Measurements from ENCODE around the gene ADD2.
"Not testable (repeated sequence)": the region's sequence is repeated elsewhere in the genome, so short reads cannot be mapped to it uniquely, and the experiment has no call there.

Gene ADD2

DNA sequence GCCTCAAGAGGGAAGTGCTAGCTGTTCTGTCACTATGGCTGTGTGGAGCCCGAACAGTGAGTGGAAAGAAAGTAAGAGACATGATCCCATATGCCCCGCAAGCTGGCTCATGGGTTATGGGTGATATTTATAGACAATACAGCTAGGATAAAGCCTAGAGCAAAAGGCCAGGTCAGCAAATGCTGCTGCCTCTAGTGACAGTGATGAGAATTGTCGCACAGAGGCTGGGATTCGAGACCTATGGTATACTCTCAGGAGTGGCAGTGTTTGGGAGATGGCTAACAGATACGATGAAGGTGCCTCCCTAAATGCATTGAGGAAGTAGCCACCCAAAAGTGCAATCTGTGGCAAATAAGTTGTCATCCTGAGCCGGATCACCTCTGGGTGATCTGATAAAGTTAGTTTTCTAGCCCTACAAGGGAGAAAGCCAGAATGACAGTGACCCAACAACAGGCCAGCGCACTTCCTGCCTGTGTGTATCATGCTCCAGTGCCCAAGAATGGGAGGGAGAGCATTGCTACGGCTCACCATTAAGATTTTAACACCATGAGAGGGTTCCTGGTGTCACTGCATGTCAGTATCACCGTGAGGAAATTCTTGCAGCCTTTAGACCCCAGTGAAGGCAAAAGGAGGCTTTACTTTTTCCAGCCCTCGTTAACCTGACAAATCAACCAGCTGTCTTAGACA lies 122.1 kb downstream of the ADD2 start:
- DNase-seq (ENCODE audit: low read depth in 2 of 2, low spot score in 1 of 2): no peak

GRCh38 chr2:70643715-70644114 lies 124.3 kb downstream of the ADD2 start:
- no peak for DNase-seq (ENCODE audit: low read depth in 2 of 2, low spot score in 1 of 2)

GRCh38 chr2:70641263-70641784 lies 126.7 kb downstream of the ADD2 start:
- no peak for DNase-seq (ENCODE audit: low read depth in 2 of 2, low spot score in 1 of 2)

DNA sequence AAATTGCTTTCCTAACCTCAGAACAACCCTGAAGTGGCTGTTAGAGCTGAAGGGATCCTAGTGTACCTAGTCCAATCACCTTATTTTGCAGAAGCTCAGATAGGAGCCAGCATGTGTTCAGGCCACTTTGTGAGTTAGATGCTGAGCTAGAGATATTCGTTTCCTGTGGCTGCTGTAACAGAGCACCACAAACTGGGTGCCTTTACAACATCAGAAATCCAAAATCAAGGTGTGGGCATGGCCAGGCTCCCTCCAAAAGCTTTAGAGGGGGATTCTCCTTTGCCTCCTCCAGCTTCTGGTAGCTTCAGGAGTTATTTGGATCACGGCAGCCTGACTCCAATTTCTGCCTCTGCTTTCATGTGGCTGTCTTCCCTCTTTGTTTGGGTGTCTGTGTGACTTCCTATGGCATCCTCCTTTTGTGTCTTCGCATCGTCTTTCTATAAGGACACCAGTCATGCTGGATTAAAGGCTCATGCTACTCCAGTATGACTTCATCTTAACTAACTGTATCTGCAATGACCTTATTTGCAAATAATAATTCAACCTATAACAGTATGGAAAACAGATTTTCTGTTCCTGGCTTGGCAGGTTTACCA lies 128.1 kb downstream of the ADD2 start:
- DNase-seq (ENCODE audit: low read depth in 2 of 2, low spot score in 1 of 2): no peak

DNA sequence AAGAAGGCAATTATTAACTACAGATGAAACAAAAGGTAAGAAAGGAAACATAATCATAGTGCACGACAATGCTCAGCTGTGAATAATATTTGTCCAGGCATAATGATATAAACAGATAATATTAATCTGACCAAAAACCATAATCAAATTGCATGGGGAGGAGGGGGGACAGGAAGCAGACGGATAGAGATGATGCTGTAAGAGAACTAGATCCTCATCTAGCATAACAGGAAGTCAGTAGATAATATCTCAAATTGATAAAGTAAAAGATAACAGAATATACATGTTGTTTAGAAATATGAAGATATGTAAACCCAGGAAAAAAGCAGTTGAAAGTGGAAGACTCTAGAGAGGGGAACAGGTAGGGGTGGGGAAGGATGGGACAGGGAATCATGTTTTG lies 129.4 kb downstream of the ADD2 start:
- DNase-seq (ENCODE audit: low read depth in 2 of 2, low spot score in 1 of 2): no peak

GRCh38 chr2:70633508-70633907 lies 134.5 kb downstream of the ADD2 start:
- DNase-seq (ENCODE audit: low read depth in 2 of 2, low spot score in 1 of 2): no peak

DNA sequence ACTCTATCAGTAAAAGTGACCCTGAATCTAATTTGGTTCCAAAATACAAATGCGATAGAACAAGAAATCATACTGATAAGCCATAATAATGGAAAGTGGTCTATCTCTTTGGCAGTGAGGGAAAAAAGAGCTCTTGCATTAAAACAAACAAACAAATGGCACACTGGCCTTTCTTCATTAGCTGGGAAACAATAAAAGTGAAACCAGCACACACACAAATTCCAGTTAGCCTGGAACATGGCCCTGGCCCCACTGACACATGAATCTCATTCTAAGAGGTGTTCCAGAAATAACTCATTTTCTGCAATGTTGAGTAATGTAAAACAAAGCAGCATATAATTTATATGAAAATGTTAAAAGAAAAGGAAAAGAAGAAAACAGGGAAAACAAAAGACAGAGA lies 135.0 kb downstream of the ADD2 start:
- DNase-seq (ENCODE audit: low read depth in 2 of 2, low spot score in 1 of 2): no peak

- no peak for DNase-seq (ENCODE audit: low read depth in 2 of 2, low spot score in 1 of 2)
Observed at GRCh38 chr2:70632388-70632787, 135.6 kb downstream of the ADD2 start.

DNA sequence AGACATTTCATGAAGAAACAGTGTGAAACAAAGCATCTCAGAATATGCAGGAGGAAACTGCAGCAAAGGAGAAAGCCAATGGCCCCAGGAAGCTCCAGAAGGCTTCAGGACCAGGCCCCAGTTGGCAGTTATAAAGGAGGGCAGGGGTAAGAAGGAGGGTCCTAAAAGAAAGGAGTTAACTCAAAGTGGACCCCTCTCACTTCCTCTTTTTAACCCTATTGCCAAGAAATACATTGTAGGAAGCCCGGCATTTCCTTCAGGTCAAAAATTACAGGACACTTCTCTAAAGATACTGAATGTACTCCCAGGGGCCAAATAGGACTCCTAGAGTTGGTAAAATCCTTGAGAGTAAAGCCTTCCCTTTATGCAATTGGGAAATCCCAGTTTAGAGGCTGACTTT lies 137.2 kb downstream of the ADD2 start:
- no peak for DNase-seq (ENCODE audit: low read depth in 2 of 2, low spot score in 1 of 2)

DNA sequence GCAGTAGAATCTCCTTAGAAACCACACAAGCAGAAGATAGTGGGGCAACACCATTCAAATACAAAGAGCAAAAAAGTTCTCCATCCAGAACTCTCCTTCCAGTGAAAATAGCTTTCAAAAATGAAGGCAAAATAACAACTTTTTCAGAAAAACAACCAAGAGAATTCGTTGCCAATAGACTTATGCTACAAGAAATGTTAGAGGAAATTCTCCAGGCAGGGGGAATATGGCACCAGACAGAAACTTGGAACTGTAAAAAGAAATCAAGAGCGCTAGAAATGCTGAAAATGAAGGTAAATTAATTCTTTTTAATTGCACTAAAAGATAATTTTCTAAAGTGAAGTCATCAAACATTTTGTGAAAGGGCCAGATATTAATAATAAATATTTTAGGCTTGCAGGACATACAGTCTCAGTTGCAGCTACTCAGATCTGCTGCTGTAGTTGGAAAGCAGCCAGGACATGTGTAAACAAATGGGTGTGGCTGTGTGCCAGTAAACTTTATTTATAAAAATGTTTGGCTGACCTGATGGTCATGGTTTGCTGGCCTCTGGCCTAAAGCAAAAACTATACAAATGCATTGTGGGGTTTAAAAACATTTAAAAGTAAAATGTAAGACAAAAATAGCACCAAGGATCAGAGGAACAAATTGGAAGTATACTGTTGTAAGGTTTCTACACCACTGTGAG lies 140.6 kb downstream of the ADD2 start:
- no peak for DNase-seq (ENCODE audit: low read depth in 2 of 2, low spot score in 1 of 2)

DNA sequence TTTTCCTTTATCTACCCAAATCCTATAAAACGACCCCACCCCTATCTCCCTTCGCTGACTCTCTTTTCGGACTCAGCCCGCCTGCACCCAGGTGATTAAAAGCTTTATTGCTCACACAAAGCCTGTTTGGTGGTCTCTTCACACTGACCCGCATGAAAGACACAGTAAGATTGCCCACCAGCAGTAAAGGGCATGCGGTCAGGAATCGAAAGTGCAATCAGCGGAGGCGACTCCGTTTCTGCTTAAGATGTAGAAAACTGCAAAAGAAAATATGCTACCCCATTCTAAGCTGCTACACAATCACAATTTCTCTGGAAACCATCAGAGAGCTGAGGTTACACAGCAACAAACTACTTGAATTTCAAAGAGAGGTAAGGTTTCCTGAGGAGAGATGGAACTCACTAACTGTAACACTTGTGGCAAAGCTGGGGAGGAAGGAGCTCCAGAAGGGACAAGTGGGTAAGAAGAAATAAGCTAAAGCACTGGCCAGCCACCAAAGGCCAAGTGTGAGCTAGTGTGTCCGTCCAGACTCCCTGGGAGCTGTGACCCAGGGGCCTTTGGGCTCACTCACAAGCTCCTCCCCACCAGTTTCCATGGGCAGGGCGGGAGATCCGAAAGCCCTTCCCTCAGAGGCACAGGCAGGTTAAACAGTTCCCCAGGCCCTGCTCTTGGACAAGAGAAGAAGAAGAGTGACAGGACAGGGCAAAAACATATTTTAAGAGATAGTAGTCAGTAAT lies 141.6 kb downstream of the ADD2 start:
- no peak for DNase-seq (ENCODE audit: low read depth in 2 of 2, low spot score in 1 of 2)

- not testable (repeated sequence) for DNase-seq (ENCODE audit: low read depth in 2 of 2, low spot score in 1 of 2)
Observed at GRCh38 chr2:70621536-70621935, 146.5 kb downstream of the ADD2 start.

DNA sequence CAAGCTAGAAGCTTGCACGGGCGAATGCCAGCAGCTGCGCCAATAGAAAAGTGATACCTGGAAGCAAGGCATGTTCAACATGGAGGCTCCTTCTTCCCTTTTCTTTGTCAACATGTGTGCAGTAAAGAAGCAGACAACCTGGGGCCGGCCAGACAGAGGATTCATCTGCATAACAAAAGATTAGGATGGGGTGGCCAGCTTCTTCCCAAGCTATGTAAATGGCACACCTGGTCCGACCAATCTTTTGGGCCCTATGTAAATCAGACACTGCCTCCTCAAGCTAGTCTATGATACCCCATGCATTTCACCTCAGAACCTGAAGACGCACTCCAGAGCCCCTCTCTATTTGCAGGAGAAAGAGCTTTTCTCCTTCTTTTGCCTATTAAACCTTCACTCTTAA lies 148.0 kb downstream of the ADD2 start:
- no peak for DNase-seq (ENCODE audit: low read depth in 2 of 2, low spot score in 1 of 2)

- no peak for DNase-seq (ENCODE audit: low read depth in 2 of 2, low spot score in 1 of 2)
Observed at GRCh38 chr2:70619167-70619566, 148.8 kb downstream of the ADD2 start.

- no peak for DNase-seq (ENCODE audit: low read depth in 2 of 2, low spot score in 1 of 2)
Observed at GRCh38 chr2:70616168-70616694, 151.8 kb downstream of the ADD2 start.

DNA sequence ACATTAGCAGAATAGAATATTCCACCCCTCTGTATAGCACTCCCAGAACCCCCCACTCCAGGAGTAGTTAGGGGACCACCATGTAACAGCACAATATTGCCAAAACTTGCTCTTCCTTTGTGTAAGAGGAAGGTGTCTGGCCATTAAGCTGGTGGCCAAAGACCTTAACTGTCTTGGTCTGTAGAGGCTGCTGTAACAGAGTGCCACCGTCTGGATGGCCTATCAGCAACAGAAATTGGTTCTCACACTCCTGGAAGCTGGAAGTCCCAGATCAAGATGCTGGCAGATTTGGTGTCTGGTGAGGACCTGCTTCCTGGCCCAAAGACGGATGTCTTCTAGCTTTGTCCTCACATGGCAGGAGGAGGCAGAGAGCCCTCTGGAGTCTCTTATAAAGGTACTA lies 152.8 kb downstream of the ADD2 start:
- DNase-seq (ENCODE audit: low read depth in 2 of 2, low spot score in 1 of 2): no peak

DNA sequence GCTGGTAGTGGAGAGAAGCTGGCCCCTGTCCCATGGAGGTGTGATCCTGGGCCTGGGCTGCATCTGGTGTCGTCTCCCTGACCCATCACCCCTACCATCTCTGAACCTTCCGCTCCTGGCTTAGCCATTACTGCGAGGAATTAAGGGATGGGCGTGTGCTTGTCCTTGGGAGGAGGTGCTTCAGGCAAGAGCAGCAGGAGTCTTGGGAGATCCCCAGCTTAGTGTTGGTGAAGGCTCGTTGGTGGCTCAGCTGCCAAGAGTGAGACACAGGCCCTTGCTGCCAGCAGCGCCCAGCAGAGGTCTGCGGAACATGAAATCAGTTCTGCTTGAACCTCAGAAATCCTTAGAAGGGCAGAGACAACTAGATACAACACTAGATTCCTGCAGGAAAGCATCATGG lies 154.5 kb downstream of the ADD2 start:
- no peak for DNase-seq (ENCODE audit: low read depth in 2 of 2, low spot score in 1 of 2)

DNA sequence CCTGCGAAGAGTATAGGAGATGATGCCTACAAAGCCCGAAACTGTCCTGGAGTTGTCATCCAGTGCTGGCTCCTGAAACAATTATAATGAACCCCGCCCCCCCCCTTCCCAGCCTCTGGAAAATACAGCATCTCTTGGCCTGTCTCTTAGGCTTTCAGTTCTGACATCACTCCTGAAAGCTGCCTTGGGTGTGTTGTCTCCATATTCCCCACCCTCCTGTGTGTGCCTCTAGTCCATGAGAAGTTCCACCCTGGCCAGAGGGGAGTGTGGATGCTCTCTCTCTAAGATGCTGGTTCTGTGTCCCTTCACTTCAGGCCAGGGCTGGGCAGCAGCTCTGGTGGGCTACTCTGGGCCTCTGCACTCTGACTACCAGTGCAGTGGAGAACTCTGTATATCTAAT lies 155.4 kb downstream of the ADD2 start:
- no peak for DNase-seq (ENCODE audit: low read depth in 2 of 2, low spot score in 1 of 2)

- DNase-seq (ENCODE audit: low read depth in 2 of 2, low spot score in 1 of 2): no peak
Observed at GRCh38 chr2:70608373-70608772, 159.6 kb downstream of the ADD2 start.

- DNase-seq (ENCODE audit: low read depth in 2 of 2, low spot score in 1 of 2): no peak
Observed at GRCh38 chr2:70607121-70607561, 160.9 kb downstream of the ADD2 start.

Measured in stimulated activated CD8-positive, alpha-beta memory T cell treated with anti-CD3 and anti-CD28 coated beads, Interleukin-4, amount 100 ng/mL, for 4 hours (primary cell).